Ishikawa (cell line): Measurements from ENCODE around the gene SLC6A11.

Experiments used
- CREB1 ChIP-seq: IDR thresholded peaks from 2 replicates; pipeline ENCODE4 v1.6.1; 2012; ENCODE audit warnings: low read depth
- RAD21 ChIP-seq: IDR thresholded peaks from 2 replicates; pipeline ENCODE4 v1.6.1; 2012; ENCODE audit warnings: low read depth

DNA sequence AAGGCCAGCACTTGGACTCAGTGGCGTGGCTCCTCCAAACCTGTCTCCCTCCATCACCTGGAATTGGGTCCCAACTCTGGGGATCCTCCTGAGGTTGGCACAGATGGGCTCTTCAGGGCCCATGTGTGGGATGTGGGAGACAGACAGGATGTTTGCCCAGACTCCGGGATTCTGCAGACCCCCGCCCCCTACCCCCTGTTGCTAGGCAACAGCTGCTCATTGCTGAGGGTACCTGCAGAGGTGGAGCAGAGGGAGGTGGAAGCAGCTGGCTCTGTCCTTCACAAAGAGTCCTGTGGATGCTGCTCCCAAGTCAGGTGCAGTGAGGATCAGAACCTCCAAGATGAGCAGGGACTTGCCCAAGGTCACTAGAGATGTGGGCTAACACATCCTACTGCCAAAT lies 136.5 kb downstream of the SLC6A11 start:
- TF ChIP-seq CREB1 (no peak), RAD21 (no peak)
